Eye (tissue), 1 donor: ENCODE data around the gene TMEM223.
"Not testable (repeated sequence)": the region's sequence is repeated elsewhere in the genome, so short reads cannot be mapped to it uniquely, and the experiment has no call there.

Experiments
- DNase-seq: peaks from one replicate; pipeline ENCODE4 v3.0.0-alpha.2; 2015

TMEM223 gene

GRCh38 chr11:62791501-62792201 is at the start of gene TMEM223:
Gene TMEM223, minus strand, starts transcription at chr11:62792006. Its CDS starts 12 bp downstream, at chr11:62791994.
- DNase-seq, result peak; percentile 91

- DNase-seq, result peak; percentile 87
These were observed 49.0 kb upstream of the TMEM223 start for GRCh38 chr11:62840721-62841360.

GRCh38 chr11:62839050-62839945 is 47.5 kb upstream of the TMEM223 start, which contains the start of gene WDR74:
Gene WDR74, minus strand, starts transcription at chr11:62839590. Its CDS starts 20 bp downstream, at chr11:62839570.
- DNase-seq, result peak; percentile 98

- DNase-seq, result no peak
These were observed 43.5 kb upstream of the TMEM223 start for GRCh38 chr11:62835336-62835735.

- no peak for DNase-seq
These were observed 40.8 kb upstream of the TMEM223 start, which contains the start of gene TEX54 for GRCh38 chr11:62832336-62833234. Gene TEX54, minus strand, starts transcription at chr11:62832841.

GRCh38 chr11:62831520-62832335 is 39.9 kb upstream of the TMEM223 start, which contains the start of gene STX5:
Gene STX5, minus strand, starts transcription at chr11:62832051. Its CDS starts 808 bp downstream, at chr11:62831243.
- peak; percentile 99 for DNase-seq

- DNase-seq, result no peak
These were observed 39.2 kb upstream of the TMEM223 start for GRCh38 chr11:62830904-62831519.

- not testable (repeated sequence) for DNase-seq
These were observed 36.3 kb upstream of the TMEM223 start for GRCh38 chr11:62828130-62828529.

- DNase-seq, result no peak
These were observed 31.9 kb upstream of the TMEM223 start for GRCh38 chr11:62823677-62824076.

- no peak for DNase-seq
These were observed 25.3 kb upstream of the TMEM223 start for GRCh38 chr11:62817129-62817528.

- no peak for DNase-seq
These were observed 24.8 kb upstream of the TMEM223 start for GRCh38 chr11:62816557-62816956.

- no peak for DNase-seq
These were observed 19.9 kb upstream of the TMEM223 start for GRCh38 chr11:62811659-62812058.

- no peak for DNase-seq
These were observed 18.9 kb upstream of the TMEM223 start for GRCh38 chr11:62810748-62811147.

GRCh38 chr11:62806611-62807121 is 14.9 kb upstream of the TMEM223 start:
- DNase-seq, result no peak

GRCh38 chr11:62805961-62806441 is 14.2 kb upstream of the TMEM223 start:
- no peak for DNase-seq

GRCh38 chr11:62805076-62805892 is 13.5 kb upstream of the TMEM223 start, which contains the start of gene NXF1:
Gene NXF1, minus strand, starts transcription at chr11:62805440. Its CDS starts 84 bp downstream, at chr11:62805356.
- peak; percentile 99 for DNase-seq

- DNase-seq, result no peak
These were observed 12.7 kb upstream of the TMEM223 start for GRCh38 chr11:62804310-62805075.

- no peak for DNase-seq
These were observed 9.3 kb upstream of the TMEM223 start for GRCh38 chr11:62801071-62801470.
